GM19372 (cell line): ENCODE data around the gene CNKSR2.

Source experiments
- ATAC-seq: cut with Tn5 transposase; IDR thresholded peaks from one replicate; pipeline ENCODE4 v1.9.1; 2021; ENCODE audit warnings: mild to moderate bottlenecking, low read depth, moderate library complexity; ENCODE audit not compliant: unreplicated experiment

CNKSR2 gene

GRCh38 chrX:21661316-21661715 lies 287.1 kb downstream of the CNKSR2 start:
- ATAC-seq = no peak

GRCh38 chrX:21662761-21663160 lies 288.5 kb downstream of the CNKSR2 start:
- no peak for ATAC-seq

- ATAC-seq = no peak
Measured at GRCh38 chrX:21666252-21666651, 292.0 kb downstream of the CNKSR2 start.

GRCh38 chrX:21666679-21667078 lies 292.5 kb downstream of the CNKSR2 start:
- no peak for ATAC-seq

GRCh38 chrX:21674430-21675186 lies 300.4 kb downstream of the CNKSR2 start:
- ATAC-seq = no peak

GRCh38 chrX:21675931-21676330 lies 301.7 kb downstream of the CNKSR2 start:
- no peak for ATAC-seq

GRCh38 chrX:21678048-21678612 lies 303.9 kb downstream of the CNKSR2 start:
- ATAC-seq = no peak

GRCh38 chrX:21683941-21684340 lies 309.7 kb downstream of the CNKSR2 start:
- no peak for ATAC-seq

- no peak for ATAC-seq
Measured at GRCh38 chrX:21691512-21692018, 317.3 kb downstream of the CNKSR2 start.

GRCh38 chrX:21698272-21698671 lies 324.1 kb downstream of the CNKSR2 start:
- ATAC-seq = no peak

GRCh38 chrX:21699136-21699535 lies 324.9 kb downstream of the CNKSR2 start:
- no peak for ATAC-seq

- ATAC-seq = no peak
Measured at GRCh38 chrX:21700275-21700674, 326.1 kb downstream of the CNKSR2 start.

GRCh38 chrX:21700967-21701366 lies 326.7 kb downstream of the CNKSR2 start:
- ATAC-seq = no peak

- ATAC-seq = no peak
Measured at GRCh38 chrX:21702725-21703124, 328.5 kb downstream of the CNKSR2 start.
